ENCODE measurements around the gene ABHD1. TPM values are rescaled to one million over a fixed set of nuclear protein-coding genes. Genes with fewer than 3 reads are reported as not detected.
"Not testable (repeated sequence)": the region's sequence is repeated elsewhere in the genome, so short reads cannot be mapped to it uniquely, and the experiment has no call there.

Gene ABHD1
- total RNA-seq, 1 donor from 2014 or later = not detected

- peaks cover 0 to under 1% of the 10 kb centered on the region in 2 donors for H3K4me1 ChIP-seq
- no peak for DNase-seq (ENCODE audit: low spot score in 2 of 2)
- H3K36me3 ChIP-seq = no peaks in the 10 kb centered on the region
- H3K4me3 ChIP-seq = no peak overlapping the region
- H3K27ac ChIP-seq = no peak overlapping the region
- intact Hi-C loops (cut with DNase I) = no loop called here
- no peaks in the 10 kb centered on the region for H3K27me3 ChIP-seq
- H3K9me3 ChIP-seq = no peaks in the 10 kb centered on the region
- no peak for TF ChIP-seq CTCF (IDR thresholded peaks at IDR 0.05)
These were observed 51.7 kb downstream of the ABHD1 start for GRCh38 chr2:27175330-27175729.

- DNase-seq (ENCODE audit: low spot score in 2 of 2); H3K36me3 ChIP-seq; intact Hi-C loops (cut with DNase I); H3K4me1 ChIP-seq; H3K4me3 ChIP-seq; H3K27me3 ChIP-seq; H3K9me3 ChIP-seq; H3K27ac ChIP-seq: not testable (repeated sequence)
These were observed 52.2 kb downstream of the ABHD1 start for GRCh38 chr2:27175781-27176180.

- Histone ChIP-seq H3K4me1 (no peaks in the 10 kb centered on the region), H3K36me3 (no peaks in the 10 kb centered on the region), H3K27ac (no peak overlapping the region), H3K4me3 (no peak overlapping the region), H3K9me3 (no peaks in the 10 kb centered on the region), H3K27me3 (no peaks in the 10 kb centered on the region)
- no peak for DNase-seq (ENCODE audit: low spot score in 2 of 2)
- no peak for TF ChIP-seq CTCF (IDR thresholded peaks at IDR 0.05)
- intact Hi-C loops (cut with DNase I) = no loop called here
These were observed 54.1 kb downstream of the ABHD1 start for GRCh38 chr2:27177441-27178351.

- intact Hi-C loops (cut with DNase I) = no loop called here
- H3K27me3 ChIP-seq = no peaks in the 10 kb centered on the region
- TF ChIP-seq CTCF (IDR thresholded peaks at IDR 0.05) = no peak
- no peak for DNase-seq (ENCODE audit: low spot score in 2 of 2)
- H3K36me3 ChIP-seq = no peaks in the 10 kb centered on the region
- H3K9me3 ChIP-seq = no peaks in the 10 kb centered on the region
- H3K4me3 ChIP-seq = no peak overlapping the region
- H3K27ac ChIP-seq = no peak overlapping the region
- no peaks in the 10 kb centered on the region for H3K4me1 ChIP-seq
These were observed 54.9 kb downstream of the ABHD1 start for GRCh38 chr2:27178469-27178868.

- no peaks in the 10 kb centered on the region for H3K4me1 ChIP-seq
- no peak overlapping the region for H3K27ac ChIP-seq
- H3K4me3 ChIP-seq = no peak overlapping the region
- no peaks in the 10 kb centered on the region for H3K9me3 ChIP-seq
- TF ChIP-seq CTCF (IDR thresholded peaks at IDR 0.05) = no peak
- intact Hi-C loops (cut with DNase I) = no loop called here
- H3K27me3 ChIP-seq = no peaks in the 10 kb centered on the region
- H3K36me3 ChIP-seq = no peaks in the 10 kb centered on the region
- DNase-seq (ENCODE audit: low spot score in 2 of 2) = no peak
These were observed 55.9 kb downstream of the ABHD1 start for GRCh38 chr2:27179344-27180000.

Other genes starting within 250 kb of the ABHD1 start
- gene MAPRE3, start 153.2 kb upstream of the ABHD1 start, total RNA-seq = 18.9 TPM
- 74.1 TPM for gene TMEM214, start 90.8 kb upstream of the ABHD1 start, total RNA-seq
- gene AGBL5, start 72.1 kb upstream of the ABHD1 start, total RNA-seq = 2.1 TPM
- 158 TPM for gene OST4, start 52.2 kb upstream of the ABHD1 start, total RNA-seq
- 301 TPM for gene EMILIN1, start 45.2 kb upstream of the ABHD1 start, total RNA-seq
- gene KHK, start 37.0 kb upstream of the ABHD1 start, total RNA-seq = 0.85 TPM
- gene CGREF1, start 4.7 kb upstream of the ABHD1 start, total RNA-seq = 3.5 TPM
- 116 TPM for gene PREB, start 10.8 kb downstream of the ABHD1 start, total RNA-seq
- not detected for gene PRR30, start 15.6 kb downstream of the ABHD1 start, total RNA-seq
- not detected for gene TCF23, start 25.2 kb downstream of the ABHD1 start, total RNA-seq
- gene ATRAID, start 88.2 kb downstream of the ABHD1 start, total RNA-seq = 284 TPM
- gene SLC5A6, start 88.5 kb downstream of the ABHD1 start, total RNA-seq = 85.7 TPM
- gene CAD, start 93.6 kb downstream of the ABHD1 start, total RNA-seq = 63.4 TPM
- 7.6 TPM for gene SLC30A3, start 139.2 kb downstream of the ABHD1 start, total RNA-seq
- gene DNAJC5G, start 151.6 kb downstream of the ABHD1 start, total RNA-seq = not detected
- gene TRIM54, start 158.6 kb downstream of the ABHD1 start, total RNA-seq = not detected
- gene UCN, start 184.6 kb downstream of the ABHD1 start, total RNA-seq = not detected
- gene MPV17, start 199.3 kb downstream of the ABHD1 start, total RNA-seq = 239 TPM
- 76.2 TPM for gene GTF3C2, start 232.9 kb downstream of the ABHD1 start, total RNA-seq
- 34.8 TPM for gene EIF2B4, start 246.5 kb downstream of the ABHD1 start, total RNA-seq
- 94.0 TPM for gene SNX17, start 246.8 kb downstream of the ABHD1 start, total RNA-seq